Choroid plexus epithelial cell (primary cell): Measurements from ENCODE around the gene BSND.
A peak's percentile ranks its signal among the peaks of the same experiment; 100 is the strongest.

ENCODE experiments used
- DNase-seq: peaks from one replicate; pipeline ENCODE4 v3.0.0-alpha.2; 2010; ENCODE audit warnings: low read depth
- H3K4me3 ChIP-seq: 2 replicates; pipeline ENCODE4 v1.5.1; 2011; ENCODE audit warnings: low read depth, mild to moderate bottlenecking, control low read depth, low read length, moderate library complexity
- TF ChIP-seq, protein P1 (sequence below): conservative IDR thresholded peaks from 2 replicates; pipeline ENCODE4 v1.5.1; 2011; ENCODE audit warnings: low read depth, mild to moderate bottlenecking, control low read depth, inconsistent platforms, low read length, moderate library complexity

BSND gene

DNA sequence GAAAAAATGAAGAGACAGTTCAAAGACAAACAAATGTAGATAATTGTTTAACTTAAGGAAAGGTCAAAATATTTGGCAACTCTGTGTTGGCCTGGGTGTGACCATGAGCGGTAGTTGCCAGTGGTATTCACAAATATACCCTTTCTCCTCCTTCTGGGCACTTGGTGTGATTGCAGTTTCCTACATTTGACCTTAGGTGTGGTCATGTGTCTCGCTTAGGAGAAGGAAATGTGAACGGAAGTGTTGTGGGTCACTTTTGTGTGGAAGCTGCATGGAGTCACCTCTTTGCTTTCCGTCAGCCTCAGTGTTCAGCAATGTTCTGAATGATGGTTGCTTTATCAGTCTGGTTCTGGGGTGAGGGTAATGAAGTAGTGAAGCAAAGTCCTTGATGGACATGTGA, 37.2 kb downstream of the BSND start:
- TF ChIP-seq, protein P1, sequence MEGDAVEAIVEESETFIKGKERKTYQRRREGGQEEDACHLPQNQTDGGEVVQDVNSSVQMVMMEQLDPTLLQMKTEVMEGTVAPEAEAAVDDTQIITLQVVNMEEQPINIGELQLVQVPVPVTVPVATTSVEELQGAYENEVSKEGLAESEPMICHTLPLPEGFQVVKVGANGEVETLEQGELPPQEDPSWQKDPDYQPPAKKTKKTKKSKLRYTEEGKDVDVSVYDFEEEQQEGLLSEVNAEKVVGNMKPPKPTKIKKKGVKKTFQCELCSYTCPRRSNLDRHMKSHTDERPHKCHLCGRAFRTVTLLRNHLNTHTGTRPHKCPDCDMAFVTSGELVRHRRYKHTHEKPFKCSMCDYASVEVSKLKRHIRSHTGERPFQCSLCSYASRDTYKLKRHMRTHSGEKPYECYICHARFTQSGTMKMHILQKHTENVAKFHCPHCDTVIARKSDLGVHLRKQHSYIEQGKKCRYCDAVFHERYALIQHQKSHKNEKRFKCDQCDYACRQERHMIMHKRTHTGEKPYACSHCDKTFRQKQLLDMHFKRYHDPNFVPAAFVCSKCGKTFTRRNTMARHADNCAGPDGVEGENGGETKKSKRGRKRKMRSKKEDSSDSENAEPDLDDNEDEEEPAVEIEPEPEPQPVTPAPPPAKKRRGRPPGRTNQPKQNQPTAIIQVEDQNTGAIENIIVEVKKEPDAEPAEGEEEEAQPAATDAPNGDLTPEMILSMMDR, result no peak
- DNase-seq, result no peak
- no peak overlapping the region for H3K4me3 ChIP-seq

DNA sequence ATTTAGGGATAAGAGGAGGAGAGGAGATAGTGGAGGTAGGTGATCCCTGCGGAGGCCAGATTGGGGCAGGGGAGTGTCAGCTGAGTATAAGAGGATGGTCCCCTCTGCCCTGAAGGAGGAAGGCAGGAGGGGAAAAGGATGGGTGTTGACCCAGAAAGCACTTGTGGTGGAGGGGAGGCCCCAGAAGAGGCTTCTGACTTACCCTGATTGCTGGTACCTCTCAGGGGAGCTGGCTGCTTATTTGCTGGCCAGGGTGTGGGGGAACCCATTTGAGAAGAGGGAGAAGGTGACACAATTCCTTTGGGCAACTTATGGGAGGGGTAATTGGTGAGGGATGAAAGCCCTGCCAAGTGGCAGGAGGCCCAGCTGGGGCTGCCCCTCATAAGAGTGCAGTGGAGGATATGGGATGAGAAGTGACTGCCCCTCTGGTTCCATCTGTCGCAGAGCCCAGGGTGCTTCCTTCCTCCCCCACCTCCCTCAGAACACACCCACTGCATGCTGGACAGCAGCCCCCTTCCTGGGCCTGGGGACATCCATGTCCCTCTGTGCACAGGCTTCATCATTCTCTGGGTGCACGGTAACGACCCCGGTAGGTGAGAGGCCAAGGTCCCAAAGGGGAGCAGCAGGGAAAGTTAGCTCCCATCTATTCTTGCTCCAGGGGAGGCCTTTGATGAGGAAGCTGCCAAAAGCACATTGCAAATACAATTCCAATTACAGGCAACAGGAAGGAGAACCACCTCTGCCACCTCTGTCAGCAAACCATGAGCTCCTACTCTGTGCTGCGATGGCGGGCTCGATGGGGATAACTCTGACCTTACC, 39.2 kb downstream of the BSND start:
- TF ChIP-seq, protein P1, result no peak
- no peak overlapping the region for H3K4me3 ChIP-seq
- DNase-seq, result no peak

DNA sequence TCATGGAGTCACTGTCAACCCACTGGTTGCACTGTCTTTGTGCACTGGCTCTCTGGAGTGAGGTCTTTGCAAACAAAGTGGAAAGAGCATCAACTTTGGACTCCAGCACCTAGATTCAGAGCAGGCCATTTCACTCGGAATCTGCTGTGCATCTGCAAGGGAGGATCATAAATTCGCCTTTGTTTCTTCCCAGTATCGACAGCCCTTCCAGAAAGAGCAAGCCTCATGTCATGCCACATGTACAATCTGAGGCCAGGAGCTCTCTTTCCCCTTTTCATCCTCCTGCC, 39.8 kb downstream of the BSND start:
- DNase-seq, result no peak
- TF ChIP-seq, protein P1, result no peak
- H3K4me3 ChIP-seq, result no peak overlapping the region

DNA sequence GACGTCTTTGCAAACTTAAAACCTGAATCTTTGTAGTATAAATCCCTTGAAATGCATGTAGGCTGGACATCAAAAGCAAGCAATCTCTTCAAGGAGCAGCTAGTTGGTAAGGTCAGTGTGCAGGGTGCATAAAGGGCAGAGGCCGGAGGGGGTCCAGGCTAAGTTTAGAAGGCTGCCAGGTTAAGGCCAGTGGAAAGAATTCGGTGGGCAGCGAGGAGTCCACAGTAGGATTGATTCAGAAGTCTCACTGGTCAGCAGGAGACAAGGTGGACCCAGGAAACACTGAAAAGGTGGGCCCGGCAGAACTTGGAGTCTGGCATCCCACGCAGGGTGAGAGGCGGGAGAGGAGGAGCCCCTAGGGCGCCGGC, 40.2 kb downstream of the BSND start:
- TF ChIP-seq, protein P1, result no peak
- no peak for DNase-seq
- H3K4me3 ChIP-seq, result peak overlapping the region; percentile 58

DNA sequence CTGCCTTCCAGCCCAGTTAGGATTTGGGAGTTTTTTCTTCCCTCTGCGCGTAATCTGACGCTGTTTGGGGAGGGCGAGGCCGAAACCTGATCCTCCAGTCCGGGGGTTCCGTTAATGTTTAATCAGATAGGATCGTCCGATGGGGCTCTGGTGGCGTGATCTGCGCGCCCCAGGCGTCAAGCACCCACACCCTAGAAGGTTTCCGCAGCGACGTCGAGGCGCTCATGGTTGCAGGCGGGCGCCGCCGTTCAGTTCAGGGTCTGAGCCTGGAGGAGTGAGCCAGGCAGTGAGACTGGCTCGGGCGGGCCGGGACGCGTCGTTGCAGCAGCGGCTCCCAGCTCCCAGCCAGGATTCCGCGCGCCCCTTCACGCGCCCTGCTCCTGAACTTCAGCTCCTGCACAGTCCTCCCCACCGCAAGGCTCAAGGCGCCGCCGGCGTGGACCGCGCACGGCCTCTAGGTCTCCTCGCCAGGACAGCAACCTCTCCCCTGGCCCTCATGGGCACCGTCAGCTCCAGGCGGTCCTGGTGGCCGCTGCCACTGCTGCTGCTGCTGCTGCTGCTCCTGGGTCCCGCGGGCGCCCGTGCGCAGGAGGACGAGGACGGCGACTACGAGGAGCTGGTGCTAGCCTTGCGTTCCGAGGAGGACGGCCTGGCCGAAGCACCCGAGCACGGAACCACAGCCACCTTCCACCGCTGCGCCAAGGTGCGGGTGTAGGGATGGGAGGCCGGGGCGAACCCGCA, 40.8 kb downstream of the BSND start, which contains the start of gene PCSK9:
Gene PCSK9 (plus strand): TSS at position 207 of the 741 bp plus-strand sequence. CDS start 290 bp downstream, at position 497.
- H3K4me3 ChIP-seq, result peak within 1 kb of the TSS; percentile 58
- TF ChIP-seq, protein P1, result no peak
- DNase-seq, result peak; percentile 41

DNA sequence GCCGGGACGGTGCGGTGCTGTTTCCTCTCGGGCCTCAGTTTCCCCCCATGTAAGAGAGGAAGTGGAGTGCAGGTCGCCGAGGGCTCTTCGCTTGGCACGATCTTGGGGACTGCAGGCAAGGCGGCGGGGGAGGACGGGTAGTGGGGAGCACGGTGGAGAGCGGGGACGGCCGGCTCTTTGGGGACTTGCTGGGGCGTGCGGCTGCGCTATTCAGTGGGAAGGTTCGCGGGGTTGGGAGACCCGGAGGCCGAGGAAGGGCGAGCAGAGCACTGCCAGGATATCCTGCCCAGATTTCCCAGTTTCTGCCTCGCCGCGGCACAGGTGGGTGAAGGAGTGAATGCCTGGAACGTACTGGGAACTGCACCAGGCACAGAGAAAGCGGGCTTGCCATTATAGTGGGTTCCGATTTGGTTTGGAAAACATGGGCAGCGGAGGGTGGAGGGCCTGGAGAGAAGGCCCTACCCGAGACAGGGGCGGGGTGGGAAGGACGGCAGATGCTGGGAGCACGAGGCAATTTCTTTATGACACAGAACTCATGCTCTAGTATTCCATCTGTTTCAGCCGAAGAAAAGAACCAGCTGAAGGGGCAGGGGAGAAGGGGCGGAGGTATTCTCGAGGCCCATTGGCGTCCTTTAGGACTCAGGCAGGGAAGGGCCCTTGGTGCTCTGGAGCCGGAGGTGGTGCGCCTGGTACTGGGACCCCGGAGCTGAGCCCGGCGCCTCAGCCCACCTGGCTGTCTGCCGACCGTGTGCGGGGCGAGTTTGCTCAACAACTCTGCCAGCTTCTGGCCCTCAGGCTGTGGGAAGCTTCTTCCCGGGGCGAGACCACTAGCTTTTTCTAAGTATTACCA, 41.6 kb downstream of the BSND start:
- no peak for DNase-seq
- peak overlapping the region; percentile 58 for H3K4me3 ChIP-seq
- TF ChIP-seq, protein P1, result no peak
